ENCODE data around the gene RBSN.

DNA sequence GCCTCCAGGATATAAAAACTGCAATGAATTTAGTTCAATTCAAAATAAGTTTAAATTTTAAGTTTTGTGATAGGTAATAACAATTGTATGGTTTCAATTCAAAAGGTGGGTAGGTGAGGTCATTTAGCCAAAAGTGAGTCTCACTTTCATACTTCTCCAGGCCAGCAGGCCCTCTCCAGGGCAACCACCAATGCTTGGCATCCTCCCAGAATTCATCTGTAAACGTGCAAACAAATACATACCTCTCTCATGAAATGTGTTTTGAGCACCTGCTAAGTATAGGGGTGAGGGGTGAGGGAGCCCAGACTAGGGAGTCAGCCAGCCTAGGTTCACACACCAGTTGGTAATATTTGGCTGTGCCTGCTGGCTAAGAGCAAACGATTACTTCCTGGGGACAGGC, 22.0 kb upstream of the RBSN start:
- no peak for TF ChIP-seq POLR2AphosphoS5 (IDR thresholded peaks at IDR 0.05; ENCODE audit: low read depth, low read length)
- no peak for TF ChIP-seq FOSL1 (IDR thresholded peaks at IDR 0.05; ENCODE audit: low read depth)

Data from HCT116 (cell line).